Suppressor macrophage treated with lipopolysaccharide for 1 hour (primary cell): ENCODE data around the gene GOSR1.
"Not testable (repeated sequence)": the region's sequence is repeated elsewhere in the genome, so short reads cannot be mapped to it uniquely, and the experiment has no call there.

ENCODE experiments used
- DNase-seq, 3 donors: peaks; one replicate each; pipeline ENCODE4 v3.0.0-alpha.2; 2020 to 2022

GOSR1 gene

GRCh38 chr17:30477083-30477773 lies at the start of gene GOSR1:
GOSR1 (plus strand) TSS chr17:30477408; CDS start chr17:30477434, 26 bp downstream.
- peak; percentile 96 to 98 (median 97) for DNase-seq

- no peak for DNase-seq
Measured at GRCh38 chr17:30427611-30428010, 49.6 kb upstream of the GOSR1 start.

GRCh38 chr17:30429155-30429554 lies 48.1 kb upstream of the GOSR1 start:
- DNase-seq: no peak

- peak; percentile 50 to 70 (median 61) for DNase-seq
Measured at GRCh38 chr17:30433514-30433913, 43.7 kb upstream of the GOSR1 start.

- no peak for DNase-seq
Measured at GRCh38 chr17:30436729-30437128, 40.5 kb upstream of the GOSR1 start.

- DNase-seq: no peak
Measured at GRCh38 chr17:30443721-30444120, 33.5 kb upstream of the GOSR1 start.

GRCh38 chr17:30446640-30447039 lies 30.6 kb upstream of the GOSR1 start:
- DNase-seq: not testable (repeated sequence)

GRCh38 chr17:30449480-30449879 lies 27.7 kb upstream of the GOSR1 start:
- no peak for DNase-seq

- no peak for DNase-seq
Measured at GRCh38 chr17:30450125-30451027, 26.8 kb upstream of the GOSR1 start.

GRCh38 chr17:30454635-30455034 lies 22.6 kb upstream of the GOSR1 start:
- peak; percentile 69 to 85 (median 71) for DNase-seq

- DNase-seq: no peak
Measured at GRCh38 chr17:30458371-30458770, 18.8 kb upstream of the GOSR1 start.

GRCh38 chr17:30458797-30459413 lies 18.3 kb upstream of the GOSR1 start:
- not testable (repeated sequence) for DNase-seq

- DNase-seq: no peak
Measured at GRCh38 chr17:30468465-30468864, 8.7 kb upstream of the GOSR1 start.

- DNase-seq: no peak
Measured at GRCh38 chr17:30472238-30472890, 4.8 kb upstream of the GOSR1 start.

- DNase-seq: no peak
Measured at GRCh38 chr17:30475206-30475605, 2.0 kb upstream of the GOSR1 start.

- DNase-seq: peak in 1 of 3 donors; percentile 6
Measured at GRCh38 chr17:30476726-30477082, 504 bp upstream of the GOSR1 start.

GRCh38 chr17:30477774-30478115 lies 537 bp downstream of the GOSR1 start:
- DNase-seq: peak; percentile 79 to 88 (median 80)

- DNase-seq: no peak
Measured at GRCh38 chr17:30482555-30482954, 5.3 kb downstream of the GOSR1 start.

- no peak for DNase-seq
Measured at GRCh38 chr17:30483159-30483558, 6.0 kb downstream of the GOSR1 start.

GRCh38 chr17:30493780-30494179 lies 16.6 kb downstream of the GOSR1 start:
- DNase-seq: peak in 1 of 3 donors; percentile 17

- DNase-seq: peak in 1 of 3 donors; percentile 4
Measured at GRCh38 chr17:30495586-30495985, 18.4 kb downstream of the GOSR1 start.

- no peak for DNase-seq
Measured at GRCh38 chr17:30503558-30503957, 26.4 kb downstream of the GOSR1 start.

- no peak for DNase-seq
Measured at GRCh38 chr17:30505868-30506417, 28.7 kb downstream of the GOSR1 start.
